Testis (tissue), 3 donors: ENCODE measurements around the gene IDI2. TPM values are rescaled to one million over a fixed set of nuclear protein-coding genes. Genes with fewer than 3 reads are reported as not detected.

ENCODE experiments used
- DNase-seq: peaks from one replicate; pipeline ENCODE4 v3.0.0-alpha.2; 2019
- H3K27ac ChIP-seq, 2 donors: fragments of 200-600 bp; sonication (generic); one replicate each; pipeline ENCODE4 v1.5.1; 2019
- H3K27me3 ChIP-seq: fragments of 200-600 bp; sonication (generic); one replicate; pipeline ENCODE4 v1.5.1; 2019
- H3K36me3 ChIP-seq: fragments of 200-600 bp; sonication (generic); one replicate; pipeline ENCODE4 v1.5.1; 2017; ENCODE audit warnings: low read depth; ENCODE audit errors: missing control alignments
- H3K4me1 ChIP-seq: fragments of 200-600 bp; sonication (generic); one replicate; pipeline ENCODE4 v1.5.1; 2019
- H3K4me3 ChIP-seq, 2 donors: fragments of 200-600 bp; sonication (generic); one replicate each; pipeline ENCODE4 v1.5.1; 2017 to 2019
- H3K9me3 ChIP-seq: fragments of 200-600 bp; sonication (generic); one replicate; pipeline ENCODE4 v1.5.1; 2017
- CTCF ChIP-seq, 3 experiments: fragments of 450-650 bp in 2 of 3; fragments of 200-600 bp in 1 of 3; sonication (generic) in 1 of 3; IDR thresholded peaks; one replicate each; pipeline ENCODE4 v1.5.1; 2016 to 2019; ENCODE audit warnings: antibody characterized with exemption in 3 of 3, mild to moderate bottlenecking in 2 of 3, moderate library complexity in 1 of 3
- POLR2A ChIP-seq: fragments of 450-650 bp; IDR thresholded peaks from one replicate; pipeline ENCODE4 v1.6.1; 2017; ENCODE audit warnings: antibody characterized with exemption, mild to moderate bottlenecking, moderate library complexity
- WGBS, 2 donors: methylation state at CpG; one replicate each; pipeline ENCODE4 v1.1.5; 2018; 5-methylcytosine and 5-hydroxymethylcytosine counted together
- intact Hi-C: fragments of 100-400 bp; cut with DNase I; formaldehyde crosslinking; loops from one replicate; pipeline ENCODE4 v1.15.1; 2023; ENCODE audit warnings: low total_unique reads
- polyA plus RNA-seq: library from polyadenylated mRNA; stranded (reverse); fragments of 350-450 nt; fragmentation: Illumina TruSeq; extraction: RNeasy Lipid Tissue Mini Kit (QIAGEN cat#74804); gene quantifications from one replicate; pipeline ENCODE4 v1.2.3, GENCODE V29; 2014; ENCODE audit warnings: low read depth, low replicate concordance; ENCODE audit not compliant: insufficient read depth
- total RNA-seq, 2 donors: library from RNA; depleted of rRNA; stranded (reverse); fragments of >200 nt; gene quantifications; one replicate each; pipeline ENCODE4 v1.2.3, GENCODE V29; 2016

IDI2 gene
- total and polyA plus RNA-seq, 3 donors from 2014 or later = 0.79 to 1.1 TPM; not detected in 1

- Histone ChIP-seq H3K4me3 (no peak overlapping the region), H3K27ac (no peak overlapping the region)
- WGBS, 2 donors = 59 to 72% methylated on average over 6 of the region's 6 CpGs
Measured at GRCh38 chr10:1054684-1055083, 29.0 kb upstream of the IDI2 start.

GRCh38 chr10:1050554-1050953 is 24.9 kb upstream of the IDI2 start:
- Histone ChIP-seq H3K9me3 (no peaks in the 10 kb centered on the region), H3K4me3 (no peak overlapping the region), H3K36me3 (no peaks in the 10 kb centered on the region), H3K27me3 (no peaks in the 10 kb centered on the region), H3K4me1 (peaks cover 15% of the 10 kb centered on the region), H3K27ac (peak overlapping the region; percentile 99)
- intact Hi-C loops = no loop called here
- no peak for DNase-seq
- TF ChIP-seq CTCF (IDR thresholded peaks at IDR 0.05) = no peak
- no peak for TF ChIP-seq POLR2A
- 71 to 73% methylated on average over 4 of the region's 4 CpGs for WGBS, 2 donors

More at GRCh38 chr10:1054684-1055083, 29.0 kb upstream of the IDI2 start:
- H3K36me3 ChIP-seq = no peaks in the 10 kb centered on the region
- no peak for TF ChIP-seq CTCF (IDR thresholded peaks at IDR 0.05)
- TF ChIP-seq POLR2A = no peak
- no peak for DNase-seq
- H3K9me3 ChIP-seq = no peaks in the 10 kb centered on the region
- peaks cover 9% of the 10 kb centered on the region for H3K4me1 ChIP-seq
- intact Hi-C loops = no loop called here
- H3K27me3 ChIP-seq = no peaks in the 10 kb centered on the region

- no peaks in the 10 kb centered on the region for H3K36me3 ChIP-seq
- H3K4me3 ChIP-seq = peak overlapping the region; percentile 73 to 85
- peak overlapping the region; percentile 99 for H3K27ac ChIP-seq
- WGBS, 2 donors = 30 to 31% methylated on average over 5 of the region's 5 CpGs
- no peak for TF ChIP-seq CTCF (IDR thresholded peaks at IDR 0.05)
- TF ChIP-seq POLR2A = no peak
- intact Hi-C loops = no loop called here
- H3K4me1 ChIP-seq = peaks cover 15% of the 10 kb centered on the region
- no peaks in the 10 kb centered on the region for H3K9me3 ChIP-seq
- peak; percentile 37 for DNase-seq
- no peaks in the 10 kb centered on the region for H3K27me3 ChIP-seq
Measured at GRCh38 chr10:1050145-1050544, 24.5 kb upstream of the IDI2 start.

- H3K9me3 ChIP-seq = no peaks in the 10 kb centered on the region
- WGBS, 2 donors = 1% methylated on average over 20 to 34 of the region's 34 CpGs
- H3K4me1 ChIP-seq = peaks cover 15% of the 10 kb centered on the region
- H3K27ac ChIP-seq = peak overlapping the region; percentile 99
- no peaks in the 10 kb centered on the region for H3K36me3 ChIP-seq
- TF ChIP-seq POLR2A (no peak), CTCF (IDR thresholded peaks at IDR 0.05) (no peak)
- no peak for DNase-seq
- no peaks in the 10 kb centered on the region for H3K27me3 ChIP-seq
- H3K4me3 ChIP-seq = peak overlapping the region; percentile 73 to 85
- intact Hi-C loops = no loop called here
Measured at GRCh38 chr10:1049425-1049958, 23.8 kb upstream of the IDI2 start.
